Activated CD4-positive, alpha-beta T cell treated with anti-CD3 and anti-CD28 coated beads, Interleukin-2, amount 50 U/mL, for 24 hours (primary cell): ENCODE results near the gene TSHZ1.
A peak's percentile ranks its signal among the peaks of the same experiment; 100 is the strongest.

Experiments used
- DNase-seq, 2 donors: peaks; one replicate each; pipeline ENCODE4 v3.0.0-alpha.2; 2020; ENCODE audit warnings: low read depth in 1 of 2, low spot score in 1 of 2

TSHZ1 gene

DNA sequence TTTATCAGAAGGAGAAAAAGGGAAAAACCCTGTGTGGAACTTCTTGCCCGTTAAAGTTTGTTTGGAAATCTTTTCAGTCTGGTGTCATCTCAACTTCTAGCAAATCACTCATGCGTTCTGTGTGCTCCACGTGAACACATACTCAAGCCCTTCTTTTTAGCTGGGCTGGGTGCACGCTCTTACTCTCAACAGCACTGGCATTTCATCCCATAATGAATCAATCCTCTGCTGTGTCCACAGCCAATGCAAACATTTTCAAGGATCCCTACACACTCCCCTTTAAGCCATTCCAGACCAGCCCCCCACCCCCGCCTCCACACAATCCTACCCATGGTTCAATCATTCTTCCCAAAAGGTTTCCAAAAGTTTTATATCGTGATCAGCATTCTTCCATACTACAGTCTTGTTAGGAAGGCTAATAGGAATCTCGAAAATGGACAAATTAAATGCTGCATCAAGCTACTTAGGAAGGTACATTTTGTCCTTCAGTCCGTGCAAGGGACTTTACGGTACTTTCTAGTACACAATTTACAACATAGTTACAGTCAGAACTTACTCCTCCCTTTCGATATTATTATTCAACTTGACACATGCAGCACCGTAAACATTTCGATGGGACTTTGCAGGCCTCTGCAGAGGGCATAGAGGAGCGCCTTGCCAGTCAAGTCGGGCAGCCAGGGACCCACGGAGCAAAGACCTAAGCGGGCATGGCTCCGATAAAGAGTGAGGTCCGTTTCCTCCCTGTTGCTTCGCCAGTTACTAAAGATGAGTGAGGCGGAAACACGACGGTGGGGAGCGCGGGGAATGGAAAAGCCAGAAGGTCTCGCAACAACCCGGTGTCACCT is 3.1 kb upstream of the TSHZ1 start:
- DNase-seq: no peak

DNA sequence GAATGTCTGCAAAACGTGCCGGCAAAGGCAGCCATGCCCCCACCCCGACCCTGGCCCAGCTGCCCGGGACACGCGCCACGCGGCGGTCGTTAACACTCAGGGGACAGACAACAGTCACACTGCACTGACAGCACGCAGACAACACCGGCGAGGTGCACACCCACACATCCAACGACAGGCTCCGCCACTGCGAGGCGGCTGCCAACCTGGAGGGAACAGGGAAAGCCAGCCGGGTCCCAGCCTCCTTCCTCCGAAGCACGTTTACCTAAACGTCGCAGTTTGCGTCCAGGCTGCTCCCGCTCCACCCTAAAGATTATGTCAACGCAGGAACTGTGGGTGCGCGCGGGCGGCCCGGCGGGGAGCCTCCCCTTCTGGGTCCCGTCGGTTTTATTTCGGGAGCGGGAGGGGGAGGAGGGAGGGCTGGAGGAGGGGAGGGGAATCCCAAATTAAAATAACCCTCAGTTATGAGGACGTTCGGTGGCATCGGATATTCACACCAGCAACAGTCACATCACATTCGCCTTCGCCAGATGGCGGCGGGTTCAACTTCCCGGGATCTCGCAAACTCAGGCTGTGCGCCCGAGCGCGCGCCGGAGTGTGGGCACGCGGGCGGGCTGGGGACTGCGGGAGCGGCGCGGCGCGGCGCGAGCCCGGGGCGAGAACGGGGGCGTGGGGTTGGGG is 2.3 kb upstream of the TSHZ1 start:
- peak; percentile 30 to 34 for DNase-seq

GRCh38 chr18:75208836-75209128 is 1.8 kb upstream of the TSHZ1 start:
- DNase-seq: peak in 1 of 2 donors; percentile 16

DNA sequence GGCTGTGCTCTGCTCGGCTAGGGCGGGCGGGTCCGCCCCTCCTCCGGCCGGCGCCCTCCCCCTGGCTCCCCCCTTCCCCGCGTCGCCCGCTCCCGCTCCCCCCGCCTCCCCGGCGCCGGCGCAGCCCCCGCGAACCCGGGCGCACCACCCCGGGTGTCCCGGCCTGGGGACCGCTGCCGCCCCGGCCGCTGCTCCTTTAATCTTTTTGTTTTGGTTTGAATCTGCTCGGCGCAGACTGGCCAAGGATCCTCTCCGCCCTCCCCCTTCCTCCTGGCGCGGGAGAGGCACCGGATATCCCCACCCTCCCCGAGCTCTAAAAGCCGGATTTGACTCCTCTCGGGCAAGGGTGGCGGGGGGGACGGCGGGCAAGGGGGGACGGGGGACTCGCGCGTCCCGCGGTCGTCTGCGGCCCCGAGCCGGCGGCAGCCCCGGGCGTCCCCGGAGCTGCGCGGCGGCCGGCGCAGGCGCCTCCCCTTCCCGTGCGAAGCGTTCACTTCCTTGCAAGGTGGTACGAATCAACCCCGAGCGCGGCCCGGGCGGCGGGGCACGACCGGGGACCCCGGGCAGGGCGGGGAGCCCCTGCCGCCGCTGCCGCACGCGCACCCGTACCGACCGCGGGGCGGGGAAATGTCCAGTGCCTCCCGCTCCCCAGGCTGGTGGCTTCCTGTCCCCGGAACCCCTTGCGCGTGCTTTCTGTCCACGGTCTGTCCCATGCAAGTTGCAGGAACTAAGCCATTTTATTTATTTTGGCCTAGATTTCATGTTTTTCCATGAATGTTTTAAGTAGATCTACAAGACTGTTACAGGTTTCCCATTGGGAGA is 1.3 kb upstream of the TSHZ1 start, which contains the start of gene PTGR3:
Gene PTGR3, minus strand, starts transcription at position 11 of the 822 bp plus-strand sequence. CDS start 81 bp downstream, outside the sequence.
- peak; percentile 53 to 71 for DNase-seq

- no peak for DNase-seq
These were observed 692 bp upstream of the TSHZ1 start for GRCh38 chr18:75209951-75210258.

- DNase-seq: no peak
These were observed 515 bp downstream of the TSHZ1 start for GRCh38 chr18:75211002-75211621.

DNA sequence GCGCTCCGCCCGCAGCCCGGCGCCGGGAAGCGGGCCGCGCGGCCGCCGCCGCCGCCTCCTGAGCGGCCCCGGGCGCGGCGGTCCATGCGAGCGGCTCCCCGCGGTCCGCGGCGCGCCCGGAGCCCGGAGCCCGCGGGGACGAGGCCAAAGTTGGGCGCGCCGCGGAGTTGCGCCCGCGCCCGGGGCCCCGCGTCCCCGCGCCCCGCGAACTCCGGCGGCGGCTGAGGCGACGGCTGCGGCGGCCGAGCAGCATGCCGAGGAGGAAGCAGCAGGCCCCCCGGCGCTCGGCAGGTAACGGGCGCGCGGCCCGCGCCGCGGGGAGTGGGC is 992 bp downstream of the TSHZ1 start:
- no peak for DNase-seq

DNA sequence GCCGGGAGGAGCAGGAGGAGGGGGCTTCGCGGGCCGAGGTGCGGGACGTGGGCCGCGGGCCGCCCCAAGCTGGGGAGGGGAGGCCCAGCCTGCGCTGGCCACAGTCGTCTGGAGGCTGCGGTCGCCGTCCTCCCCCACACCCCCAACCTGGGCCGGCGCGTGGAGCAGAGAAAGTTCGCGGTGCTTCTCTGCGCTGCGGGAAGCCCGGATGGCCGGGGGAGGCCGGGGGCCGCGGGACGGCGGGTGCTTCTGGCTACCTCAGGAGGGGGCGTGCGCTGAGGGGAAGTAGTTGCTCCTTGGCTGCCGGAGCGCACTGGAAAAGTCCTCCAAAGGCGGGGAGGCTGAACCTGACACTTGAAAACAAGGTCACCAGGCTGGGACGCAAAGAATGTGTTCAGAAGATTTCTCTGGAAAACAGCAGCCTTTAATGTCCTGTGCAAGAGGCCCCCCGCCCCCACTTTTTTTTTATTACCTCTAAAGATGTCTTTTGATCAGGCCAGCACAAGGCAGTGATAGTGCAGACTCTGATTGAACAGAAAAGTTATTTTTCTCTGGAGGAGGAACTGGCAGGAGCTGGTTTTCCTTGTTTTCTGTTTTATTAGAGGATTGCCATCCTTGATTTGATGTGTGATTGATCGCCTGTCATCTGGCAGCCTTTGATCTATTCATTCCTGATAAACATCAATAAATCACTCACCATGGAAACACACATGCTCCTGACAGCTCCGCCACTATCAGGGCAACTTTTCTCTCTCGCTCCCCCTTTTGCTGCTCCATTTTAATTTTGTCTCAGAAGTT is 1.6 kb downstream of the TSHZ1 start:
- DNase-seq: peak in 1 of 2 donors; percentile 23

- no peak for DNase-seq
These were observed 2.1 kb downstream of the TSHZ1 start for GRCh38 chr18:75212751-75213090.

DNA sequence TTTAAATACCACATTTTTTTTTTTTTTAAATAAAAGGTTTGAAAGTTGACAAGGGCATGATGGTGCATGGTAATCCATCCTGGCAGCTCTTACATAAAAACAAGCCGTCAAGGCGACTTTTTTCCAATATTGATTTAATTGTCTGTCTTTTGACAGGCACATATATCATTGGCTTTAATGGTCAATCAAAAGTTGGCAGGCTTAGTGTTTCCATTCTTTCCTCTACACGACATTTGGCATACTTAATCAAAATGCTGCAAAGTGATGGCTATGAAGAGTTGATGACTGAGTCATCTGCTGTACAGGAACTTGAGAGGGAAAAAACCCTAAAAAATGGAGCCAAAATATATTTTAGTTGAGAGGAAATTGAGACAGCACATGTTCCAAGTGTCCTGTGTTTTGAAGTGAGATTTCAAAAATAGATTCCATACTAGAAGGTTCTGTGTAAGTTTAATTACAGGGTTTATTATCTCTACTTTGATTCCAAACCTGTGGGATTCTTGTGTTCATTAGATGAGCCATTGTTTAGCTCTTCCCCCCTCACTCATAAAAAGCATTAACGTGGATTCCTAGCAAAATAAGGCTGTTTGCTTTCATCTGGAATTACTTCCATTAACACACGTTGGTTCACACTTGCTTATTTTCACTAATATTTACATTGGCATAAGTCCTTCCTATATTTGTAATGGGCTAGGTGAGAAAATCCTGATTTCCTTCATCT is 3.2 kb downstream of the TSHZ1 start:
- DNase-seq: no peak

DNA sequence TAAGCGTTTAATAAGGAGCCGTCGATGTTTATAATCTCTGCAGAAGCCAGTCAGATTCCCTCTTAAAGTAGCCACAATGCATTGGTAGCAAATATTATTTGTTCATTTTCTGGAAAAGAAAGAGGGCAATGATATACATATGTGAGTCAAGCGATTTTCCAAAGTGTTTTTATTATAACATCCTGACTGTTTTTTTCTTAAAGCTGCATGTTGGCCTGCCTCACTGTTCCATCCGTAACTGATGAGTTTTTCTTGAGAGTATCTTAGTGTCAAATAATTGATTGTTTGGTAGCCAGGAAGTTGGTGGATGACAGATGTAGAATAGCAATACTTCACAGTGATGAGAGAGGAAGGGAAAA is 3.7 kb downstream of the TSHZ1 start:
- DNase-seq: no peak

- no peak for DNase-seq
These were observed 4.3 kb downstream of the TSHZ1 start for GRCh38 chr18:75214766-75215510.

DNA sequence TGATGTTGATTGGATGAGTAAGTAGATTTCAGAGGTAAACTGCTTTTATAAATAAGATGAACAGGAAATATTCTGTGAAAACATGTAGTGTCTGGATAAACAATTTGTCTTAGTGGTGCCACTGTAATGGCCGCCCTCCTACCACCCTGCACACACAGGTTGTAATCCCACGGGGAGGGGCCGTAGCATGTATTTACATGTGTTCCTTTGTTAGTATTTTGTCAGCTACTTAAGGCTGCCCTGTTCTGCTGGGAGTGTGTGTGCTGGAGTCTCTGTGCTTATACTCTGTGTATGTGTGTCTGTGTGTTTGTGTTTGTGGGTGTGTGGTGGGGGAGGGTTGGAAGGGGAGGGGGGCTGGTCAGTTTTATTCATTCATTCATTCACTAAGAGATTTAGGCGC is 5.1 kb downstream of the TSHZ1 start:
- no peak for DNase-seq

GRCh38 chr18:75216212-75216910 is 5.8 kb downstream of the TSHZ1 start:
- DNase-seq: no peak

DNA sequence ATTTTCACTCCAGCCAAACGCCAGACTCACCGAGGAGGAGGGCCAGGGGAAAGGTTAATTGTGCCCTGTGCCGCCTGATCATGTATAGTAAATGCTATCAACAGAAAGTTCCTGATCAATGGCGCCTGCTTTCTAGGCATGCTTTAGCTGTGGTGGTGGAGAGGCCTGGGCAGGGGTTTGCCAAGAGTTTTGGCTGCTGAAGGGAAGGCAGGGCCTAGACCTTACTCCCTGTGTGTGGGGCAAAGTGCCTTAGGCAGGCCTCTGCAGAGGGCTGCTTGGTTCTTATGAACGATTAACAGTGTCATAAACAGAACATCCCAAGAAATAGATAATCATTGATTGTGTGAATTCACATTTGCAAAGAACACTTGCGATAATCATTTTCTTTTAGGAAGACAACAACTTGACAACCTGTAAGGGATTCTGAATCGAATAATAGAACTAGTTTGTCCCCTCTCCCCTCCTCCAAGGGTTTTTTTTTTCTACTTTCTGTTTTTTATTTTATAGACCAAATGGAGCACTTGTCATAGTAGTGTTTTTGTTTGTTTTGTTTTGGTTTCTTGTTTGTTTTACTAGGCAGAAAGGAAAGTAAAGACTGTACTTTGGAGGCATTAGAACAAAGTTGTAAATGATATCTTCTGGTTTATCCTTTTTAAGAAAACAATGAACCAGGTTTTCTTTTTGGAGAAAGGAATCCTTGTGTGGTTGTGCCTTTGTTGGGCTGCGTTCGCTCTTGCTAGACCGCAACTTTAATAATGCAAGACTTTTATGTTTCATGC is 6.5 kb downstream of the TSHZ1 start:
- no peak for DNase-seq

DNA sequence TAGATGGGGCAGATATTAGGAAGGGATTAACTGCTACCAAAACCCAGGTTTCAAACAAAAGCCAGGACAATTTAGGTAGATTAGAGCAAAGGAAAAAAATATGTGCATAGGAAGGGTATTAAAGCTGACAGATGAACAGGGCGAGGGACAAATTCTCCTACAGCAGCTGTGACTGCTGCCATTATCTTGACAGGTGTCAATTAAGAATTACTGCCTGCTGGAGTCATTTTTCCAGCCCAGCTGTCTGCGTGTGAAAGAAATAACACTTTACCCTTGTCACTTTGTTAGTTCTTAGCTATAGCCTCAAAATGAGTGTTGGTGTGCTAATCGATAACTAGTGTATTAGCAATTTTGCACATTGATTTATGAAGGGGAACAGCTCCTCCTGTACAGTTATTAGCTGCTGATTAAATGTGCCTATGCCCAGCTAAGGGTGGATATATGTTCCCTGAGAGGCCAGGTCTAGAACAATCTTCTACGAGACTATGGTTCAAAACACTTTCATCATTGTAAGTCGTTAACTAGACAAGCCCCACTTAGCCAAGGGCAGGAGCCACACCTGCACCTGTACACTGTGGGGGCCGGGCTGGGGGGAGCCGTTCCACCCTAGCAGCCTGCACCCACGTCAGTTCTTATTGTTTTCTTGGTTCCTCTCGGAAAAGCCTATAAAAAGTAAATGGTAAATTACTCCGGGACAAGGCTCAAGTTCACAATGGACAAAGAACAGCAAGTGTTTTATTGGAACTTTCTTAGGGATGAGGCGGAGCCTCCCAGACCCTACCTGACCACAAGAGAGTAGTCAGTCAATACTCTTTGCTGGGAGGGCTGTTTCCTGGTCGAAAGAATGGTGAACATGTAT is 7.7 kb downstream of the TSHZ1 start:
- DNase-seq: no peak

DNA sequence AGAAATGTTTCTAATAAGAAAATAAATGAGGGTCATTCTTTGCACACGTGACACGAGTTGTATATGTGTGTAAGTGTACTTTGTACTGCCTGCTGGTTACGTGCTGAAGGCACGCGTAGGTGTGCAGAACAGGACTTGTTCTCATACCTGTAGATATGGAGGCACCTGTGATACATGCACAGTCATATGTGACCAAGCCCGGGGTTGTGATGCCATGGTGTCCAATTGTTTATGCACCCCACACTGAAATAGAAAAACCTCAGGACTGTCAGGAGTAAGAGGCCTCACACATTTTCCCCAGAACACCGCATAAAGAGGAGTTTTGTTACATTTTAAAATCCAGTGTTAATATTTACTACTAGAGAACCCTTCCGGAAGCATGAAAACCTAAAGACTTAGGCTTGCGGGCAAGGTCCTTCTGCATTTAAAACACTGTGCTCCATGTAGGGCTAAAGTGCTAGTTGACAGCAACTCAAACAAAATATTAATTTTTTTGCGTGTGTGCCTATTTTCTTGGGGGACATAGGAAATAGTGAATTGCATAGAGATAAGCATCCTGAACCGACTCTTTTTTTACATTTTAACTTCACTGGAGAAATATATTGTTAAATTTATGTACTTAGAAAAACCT is 9.3 kb downstream of the TSHZ1 start:
- DNase-seq: no peak
